Keratinocyte (primary cell): Measurements from ENCODE around the gene PNMA1. TPM values are rescaled to one million over a fixed set of nuclear protein-coding genes. Genes with fewer than 3 reads are reported as not detected.

Experiments
- DNase-seq: peaks from one replicate; pipeline ENCODE4 v3.0.0-alpha.2; 2011; ENCODE audit warnings: low read depth, missing footprints, low spot score
- FAIRE-seq: peaks from 2 replicates; lab custom pipeline; 2011; peaks lifted over from hg19 to GRCh38; lab: Jason Lieb, UNC
- H2AFZ ChIP-seq: 2 replicates; pipeline ENCODE4 v1.6.0; 2012; ENCODE audit warnings: low read length, control low read depth, inconsistent platforms; ENCODE audit not compliant: control insufficient read depth
- H3K27ac ChIP-seq: 2 replicates; pipeline ENCODE4 v1.5.1; 2011; ENCODE audit warnings: low read length; ENCODE audit not compliant: control insufficient read depth, insufficient read depth
- H3K27me3 ChIP-seq: 3 replicates; pipeline ENCODE4 v1.6.0; 2011; ENCODE audit warnings: low read length; ENCODE audit not compliant: control insufficient read depth, insufficient read depth; ENCODE audit errors: extremely low read depth
- H3K36me3 ChIP-seq, 2 experiments: 2 replicates in 1 of 2; 3 replicates in 1 of 2; pipeline ENCODE4 v1.5.1; 2011; ENCODE audit warnings: low read length in 2 of 2, mild to moderate bottlenecking in 1 of 2; ENCODE audit not compliant: control insufficient read depth in 2 of 2, insufficient read depth in 2 of 2; ENCODE audit errors: extremely low read depth in 1 of 2
- H3K4me1 ChIP-seq: 3 replicates; pipeline ENCODE4 v1.5.1; 2011; ENCODE audit warnings: low read length; ENCODE audit not compliant: control insufficient read depth, insufficient read depth; ENCODE audit errors: extremely low read depth
- H3K4me2 ChIP-seq: 3 replicates; pipeline ENCODE4 v1.6.0; 2011; ENCODE audit warnings: low read depth, low read length; ENCODE audit not compliant: control insufficient read depth, insufficient read depth; ENCODE audit errors: extremely low read depth
- H3K4me3 ChIP-seq, 3 experiments: fragments of 200-600 bp in 1 of 3; sonication (generic) in 1 of 3; 2 replicates in 2 of 3; 3 replicates in 1 of 3; pipeline ENCODE4 v1.5.1; 2011 to 2016; ENCODE audit warnings: low read length in 3 of 3, mild to moderate bottlenecking in 3 of 3, control low read depth in 2 of 3, inconsistent platforms in 1 of 3, low read depth in 1 of 3, mixed read lengths in 1 of 3, mixed run types in 1 of 3, moderate library complexity in 1 of 3; ENCODE audit not compliant: control insufficient read depth in 2 of 3, insufficient read depth in 2 of 3; ENCODE audit errors: extremely low read depth in 1 of 3
- H3K79me2 ChIP-seq: 2 replicates; pipeline ENCODE4 v1.6.0; 2012; ENCODE audit warnings: low read length; ENCODE audit not compliant: control insufficient read depth, insufficient read depth
- H3K9ac ChIP-seq: 3 replicates; pipeline ENCODE4 v1.6.0; 2011; ENCODE audit warnings: low read length; ENCODE audit not compliant: control insufficient read depth, insufficient read depth; ENCODE audit errors: extremely low read depth
- H3K9me1 ChIP-seq: 3 replicates; pipeline ENCODE4 v1.6.0; 2011; ENCODE audit warnings: low read length; ENCODE audit not compliant: control insufficient read depth, insufficient read depth; ENCODE audit errors: extremely low read depth
- H3K9me3 ChIP-seq: 2 replicates; pipeline ENCODE4 v1.5.1; 2012; ENCODE audit warnings: low read depth, low read length; ENCODE audit not compliant: control insufficient read depth
- H4K20me1 ChIP-seq: 3 replicates; pipeline ENCODE4 v1.6.0; 2011; ENCODE audit warnings: low read length; ENCODE audit not compliant: control insufficient read depth, insufficient read depth; ENCODE audit errors: extremely low read depth
- EZH2 ChIP-seq: IDR thresholded peaks from one replicate; pipeline ENCODE4 v1.6.1; 2012; ENCODE audit warnings: inconsistent platforms, mild to moderate bottlenecking, low read length, moderate library complexity
- dilution Hi-C: fragments of 300-500 bp; cut with MboI; formaldehyde crosslinking; loops from one replicate; pipeline ENCODE4 v1.7.0; 2020; ENCODE audit warnings: low sequenced_read_pairs; ENCODE audit not compliant: extremely low pct_ligation_motif_present
- polyA plus RNA-seq, 5 experiments: library from polyadenylated mRNA; depleted of rRNA in 3 of 5; stranded (reverse) in 3 of 5; stranded (forward) in 1 of 5; unstranded in 1 of 5; fragments of >200 nt; gene quantifications; 1 replicate in 1 of 5; 2 replicates in 3 of 5; 3 replicates in 1 of 5; pipeline versions ENCODE4 v1.2.1 to v1.2.3, GENCODE V29; 2011 to 2012; ENCODE audit warnings: missing spikeins in 2 of 5, low read depth in 1 of 5, low replicate concordance in 1 of 5
- TF ChIP-seq, protein P1 (sequence below), 3 experiments: IDR thresholded peaks in 1 of 3; conservative IDR thresholded peaks in 1 of 3; optimal IDR thresholded peaks in 1 of 3; 2 replicates in 2 of 3; 3 replicates in 1 of 3; pipeline versions ENCODE3 to v1.5.1; 2011; ENCODE audit warnings: low read length in 3 of 3, mild to moderate bottlenecking in 3 of 3, moderate library complexity in 2 of 3, control low read depth in 1 of 3, inconsistent platforms in 1 of 3; ENCODE audit not compliant: insufficient read depth in 2 of 3; ENCODE audit errors: extremely low read depth in 1 of 3

PNMA1 gene
- polyA plus RNA-seq, 1 donor (not counting 4 experiments of a cell fraction or from before 2014, with no cell fraction given) = 8.2 TPM

DNA sequence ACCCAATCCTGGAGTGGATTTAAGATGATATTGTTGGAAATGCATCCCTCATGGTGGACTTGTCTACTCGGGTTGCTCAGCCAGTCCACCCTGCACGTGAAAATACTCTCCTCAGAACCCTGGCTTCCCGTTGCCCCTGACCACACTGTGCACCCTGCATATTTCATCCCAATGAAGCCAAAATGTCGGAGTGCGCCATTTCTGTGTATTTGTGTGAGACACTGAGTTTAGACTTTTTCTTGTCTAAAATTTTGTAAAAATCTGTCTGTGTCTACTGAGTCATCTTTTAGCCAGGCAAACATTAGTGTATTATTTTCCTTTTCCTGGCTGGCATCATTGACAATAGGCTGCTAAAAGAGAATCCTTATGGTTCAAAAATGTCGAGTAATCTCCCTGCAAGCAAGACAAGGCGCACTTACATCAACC, 485 bp upstream of the PNMA1 start:
- FAIRE-seq (no peak), DNase-seq (no peak)
- Histone ChIP-seq H3K27ac (peak overlapping the region; percentile 44), H3K79me2 (peaks cover 15% of the 10 kb centered on the region), H3K36me3 (peaks cover 16 to 25% of the 10 kb centered on the region in 2 experiments), H3K9me3 (no peaks in the 10 kb centered on the region), H3K4me1 (peaks cover 18% of the 10 kb centered on the region), H4K20me1 (peaks cover 3% of the 10 kb centered on the region), H3K9ac (no peak overlapping the region), H2AFZ (no peak overlapping the region), H3K27me3 (no peaks in the 10 kb centered on the region), H3K4me2 (peak overlapping the region; percentile 93), H3K4me3 (no peak overlapping the region), H3K9me1 (no peaks in the 10 kb centered on the region)
- dilution Hi-C loops = no loop called here
- no peak for TF ChIP-seq EZH2
- TF ChIP-seq, protein P1, sequence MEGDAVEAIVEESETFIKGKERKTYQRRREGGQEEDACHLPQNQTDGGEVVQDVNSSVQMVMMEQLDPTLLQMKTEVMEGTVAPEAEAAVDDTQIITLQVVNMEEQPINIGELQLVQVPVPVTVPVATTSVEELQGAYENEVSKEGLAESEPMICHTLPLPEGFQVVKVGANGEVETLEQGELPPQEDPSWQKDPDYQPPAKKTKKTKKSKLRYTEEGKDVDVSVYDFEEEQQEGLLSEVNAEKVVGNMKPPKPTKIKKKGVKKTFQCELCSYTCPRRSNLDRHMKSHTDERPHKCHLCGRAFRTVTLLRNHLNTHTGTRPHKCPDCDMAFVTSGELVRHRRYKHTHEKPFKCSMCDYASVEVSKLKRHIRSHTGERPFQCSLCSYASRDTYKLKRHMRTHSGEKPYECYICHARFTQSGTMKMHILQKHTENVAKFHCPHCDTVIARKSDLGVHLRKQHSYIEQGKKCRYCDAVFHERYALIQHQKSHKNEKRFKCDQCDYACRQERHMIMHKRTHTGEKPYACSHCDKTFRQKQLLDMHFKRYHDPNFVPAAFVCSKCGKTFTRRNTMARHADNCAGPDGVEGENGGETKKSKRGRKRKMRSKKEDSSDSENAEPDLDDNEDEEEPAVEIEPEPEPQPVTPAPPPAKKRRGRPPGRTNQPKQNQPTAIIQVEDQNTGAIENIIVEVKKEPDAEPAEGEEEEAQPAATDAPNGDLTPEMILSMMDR (optimal IDR thresholded peaks at IDR 0.05 in 1 of 3, IDR thresholded peaks at IDR 0.05 in 1 of 3, conservative IDR thresholded peaks at IDR 0.05 in 1 of 3; ENCODE audit: extremely low read depth in 1 of 3, insufficient read depth in 2 of 3, low read length in 3 of 3) = no peak

DNA sequence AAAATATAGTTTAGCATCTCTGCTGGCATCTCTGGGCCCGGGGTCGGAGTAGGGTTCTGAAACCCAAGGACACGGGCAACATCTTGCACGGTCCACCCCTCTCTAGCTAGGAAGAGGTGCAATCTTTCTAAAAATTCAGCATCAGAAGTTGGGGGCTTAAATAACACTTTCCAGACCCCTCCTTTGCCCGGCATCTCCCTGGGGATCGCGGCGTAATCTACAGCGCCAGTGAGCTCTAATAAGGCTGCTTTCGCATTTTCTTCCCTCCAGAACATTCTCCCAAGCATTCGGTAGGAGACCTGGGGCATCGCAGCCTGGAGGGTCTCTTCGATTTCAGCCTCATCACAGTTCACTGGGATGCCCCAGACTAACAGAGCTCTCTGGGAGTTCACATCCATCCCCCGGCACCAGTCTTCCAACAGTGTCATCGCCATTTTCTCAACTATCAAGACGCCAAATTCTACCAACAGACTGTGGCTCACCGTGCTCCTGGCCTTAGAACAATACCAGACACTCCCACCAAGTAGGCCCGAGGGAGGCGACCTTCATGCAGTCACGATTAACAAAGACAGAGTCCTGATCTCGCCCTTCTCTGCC, 880 bp downstream of the PNMA1 start:
- H3K4me2 ChIP-seq = peak overlapping the region; percentile 93
- no peak for TF ChIP-seq EZH2
- TF ChIP-seq, protein P1 (optimal IDR thresholded peaks at IDR 0.05 in 1 of 3, IDR thresholded peaks at IDR 0.05 in 1 of 3, conservative IDR thresholded peaks at IDR 0.05 in 1 of 3; ENCODE audit: extremely low read depth in 1 of 3, insufficient read depth in 2 of 3, low read length in 3 of 3) = no peak
- peaks cover 10 to 17% of the 10 kb centered on the region in 2 experiments for H3K36me3 ChIP-seq
- H3K9ac ChIP-seq = peak overlapping the region; percentile 78
- H4K20me1 ChIP-seq = peaks cover 3% of the 10 kb centered on the region
- H3K27ac ChIP-seq = no peak overlapping the region
- dilution Hi-C loops = no loop called here
- no peak for DNase-seq
- H2AFZ ChIP-seq = peak overlapping the region; percentile 86
- H3K9me1 ChIP-seq = no peaks in the 10 kb centered on the region
- H3K27me3 ChIP-seq = no peaks in the 10 kb centered on the region
- peaks cover 18% of the 10 kb centered on the region for H3K4me1 ChIP-seq
- no peak for FAIRE-seq
- H3K4me3 ChIP-seq = peak overlapping the region; percentile 57 to 82 (median 75)
- no peaks in the 10 kb centered on the region for H3K9me3 ChIP-seq
- peaks cover 15% of the 10 kb centered on the region for H3K79me2 ChIP-seq
